NCI-H526 treated with DMSO at 0.1 percent for 48 hours (cell line): ENCODE measurements around the gene TRAF6.

Experiments
- DNase-seq: peaks from one replicate; lab custom pipeline; 2025; lab: John Stamatoyannopoulos, UW

TRAF6 gene

GRCh38 chr11:36458129-36458915 is 51.8 kb downstream of the TRAF6 start:
- DNase-seq = no peak

- DNase-seq = no peak
These were observed 53.9 kb downstream of the TRAF6 start for GRCh38 chr11:36456156-36456555.

GRCh38 chr11:36455658-36456111 is 54.4 kb downstream of the TRAF6 start:
- DNase-seq = no peak

GRCh38 chr11:36454941-36455631 is 55.0 kb downstream of the TRAF6 start:
- DNase-seq = no peak

DNA sequence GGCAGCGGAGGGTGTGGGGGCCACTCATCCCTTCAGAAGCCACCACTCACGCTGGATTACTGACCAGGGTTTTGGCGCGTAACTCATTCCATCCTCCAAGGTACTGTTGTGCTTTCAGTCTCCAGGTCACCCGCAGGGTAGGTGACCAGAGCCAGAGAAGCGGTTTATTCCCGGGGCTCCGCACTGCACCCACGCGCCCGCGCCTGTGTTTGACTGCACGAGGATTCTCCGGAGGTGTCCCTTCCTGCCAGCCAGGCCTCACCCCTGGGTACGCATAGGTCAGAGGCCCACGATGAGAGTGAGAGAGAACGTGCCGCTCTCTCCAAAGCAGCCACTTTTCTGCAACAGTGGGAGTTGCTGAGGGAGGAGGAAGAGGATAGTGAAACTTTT is 55.5 kb downstream of the TRAF6 start:
- no peak for DNase-seq

- no peak for DNase-seq
These were observed 56.4 kb downstream of the TRAF6 start for GRCh38 chr11:36453678-36454077.

DNA sequence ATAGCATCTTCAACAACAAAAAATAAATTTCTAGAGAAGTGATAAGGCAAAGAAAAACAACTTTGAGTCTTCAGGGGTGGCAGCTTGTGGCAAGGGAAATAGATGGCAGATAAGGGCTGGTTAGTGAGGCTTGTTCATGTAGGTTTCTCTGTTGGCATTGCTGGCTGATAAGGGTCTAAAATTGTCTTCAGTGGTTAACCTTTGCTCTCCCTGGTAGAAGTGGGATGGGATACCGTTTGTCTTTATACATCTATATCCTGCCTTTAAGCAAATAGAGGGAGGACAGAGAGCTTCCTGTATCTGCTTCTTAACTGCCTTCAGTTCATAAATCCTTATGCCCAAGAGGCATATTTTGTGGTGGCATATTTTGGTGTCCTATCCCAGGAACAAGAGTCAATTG is 57.1 kb downstream of the TRAF6 start:
- no peak for DNase-seq

DNA sequence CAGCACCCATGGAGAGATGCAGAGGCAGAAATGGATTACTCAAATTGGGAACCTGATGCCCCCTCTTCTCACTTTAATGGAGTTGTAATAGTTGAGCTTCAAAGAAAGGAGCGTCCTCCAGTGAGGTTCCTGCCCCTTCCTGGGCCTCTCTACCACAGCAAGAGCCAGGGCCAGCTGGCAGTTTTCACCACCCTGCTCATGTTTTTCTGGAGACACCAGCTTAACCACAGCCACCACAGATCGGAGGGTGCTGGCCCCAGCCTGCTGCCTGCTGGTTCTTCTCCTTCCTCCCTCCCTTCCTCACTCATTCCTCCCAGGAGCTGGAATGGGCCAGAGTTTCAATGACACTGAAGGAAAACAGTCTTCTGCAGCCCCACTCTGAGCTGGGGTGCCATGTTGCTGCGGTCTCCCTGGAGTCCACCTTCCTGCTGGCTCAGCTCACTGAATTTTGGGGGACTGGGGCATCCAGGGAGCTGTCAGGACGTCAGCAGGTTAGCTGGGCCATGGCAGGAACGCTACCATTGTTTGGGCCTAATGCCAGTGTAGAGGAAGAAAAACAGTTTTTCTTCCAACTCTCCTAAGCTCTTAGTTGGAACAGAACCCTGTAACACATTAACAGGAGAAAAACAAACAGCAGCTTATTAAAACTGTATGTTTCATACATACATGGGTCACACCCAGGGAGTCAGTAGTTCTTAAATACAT is 57.7 kb downstream of the TRAF6 start:
- DNase-seq = no peak

DNA sequence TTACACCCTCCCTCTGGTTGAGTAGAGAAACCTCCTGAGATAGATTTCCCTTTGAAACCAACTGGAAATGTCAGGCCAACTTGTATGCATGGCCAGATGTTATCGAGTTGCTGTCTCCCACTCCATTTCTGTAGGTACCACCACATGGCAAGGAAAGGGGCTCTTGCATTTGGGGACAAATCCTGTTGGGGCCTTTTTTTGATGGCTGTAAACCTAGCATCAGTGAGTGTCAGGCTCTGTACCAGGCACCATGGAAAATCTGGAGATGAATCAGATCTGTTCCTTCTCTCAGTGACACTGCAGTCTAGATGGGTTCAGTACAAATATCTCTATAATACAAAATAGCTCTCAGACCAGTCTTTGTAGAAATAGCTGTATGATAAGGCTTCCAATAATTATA is 58.4 kb downstream of the TRAF6 start:
- no peak for DNase-seq

- DNase-seq = no peak
These were observed 59.0 kb downstream of the TRAF6 start for GRCh38 chr11:36451045-36451444.

DNA sequence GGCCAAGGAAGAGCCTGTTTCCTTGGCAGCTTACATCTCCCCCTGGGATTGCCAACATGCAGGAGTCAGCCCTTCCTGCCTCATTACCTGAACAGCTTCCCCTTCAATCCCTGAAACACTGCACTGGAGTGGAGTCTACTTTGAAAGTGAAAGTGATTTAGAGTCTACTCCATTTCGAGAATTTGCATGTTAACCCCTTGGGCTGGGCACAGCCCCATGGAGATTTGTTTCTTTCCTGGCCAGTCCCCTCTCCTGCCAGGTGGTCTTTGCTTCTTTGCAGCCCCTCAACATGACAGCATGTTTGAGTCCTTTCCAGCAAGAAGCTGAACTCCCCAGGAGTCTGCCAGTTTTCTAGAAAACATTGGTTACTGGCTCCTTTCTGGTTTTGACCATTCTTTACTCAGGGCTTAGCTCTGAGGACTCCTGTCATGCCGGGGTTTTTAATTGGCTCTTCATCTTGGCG is 59.9 kb downstream of the TRAF6 start:
- no peak for DNase-seq

- no peak for DNase-seq
These were observed 60.4 kb downstream of the TRAF6 start for GRCh38 chr11:36449561-36450096.

GRCh38 chr11:36447947-36448346 is 62.1 kb downstream of the TRAF6 start:
- no peak for DNase-seq

DNA sequence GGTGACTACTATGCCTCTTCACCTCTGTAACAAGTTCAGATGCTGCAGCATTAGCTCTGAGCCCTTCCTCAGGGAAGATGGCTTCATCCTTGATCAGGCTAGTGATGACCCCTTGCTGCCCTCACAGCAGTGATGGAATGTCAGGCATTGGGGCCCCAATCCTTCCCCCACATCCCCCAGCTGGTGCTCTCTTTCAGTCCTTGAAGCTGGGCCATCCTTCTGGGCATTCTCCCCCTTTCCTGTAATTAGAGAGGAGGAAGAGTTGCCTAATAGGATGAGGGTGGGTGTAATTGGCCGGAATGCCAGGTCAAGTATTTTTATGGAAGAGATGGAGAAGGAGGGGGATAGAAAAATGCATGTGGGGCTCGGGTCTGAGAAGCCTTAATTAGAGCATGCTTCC is 62.6 kb downstream of the TRAF6 start:
- DNase-seq = no peak

DNA sequence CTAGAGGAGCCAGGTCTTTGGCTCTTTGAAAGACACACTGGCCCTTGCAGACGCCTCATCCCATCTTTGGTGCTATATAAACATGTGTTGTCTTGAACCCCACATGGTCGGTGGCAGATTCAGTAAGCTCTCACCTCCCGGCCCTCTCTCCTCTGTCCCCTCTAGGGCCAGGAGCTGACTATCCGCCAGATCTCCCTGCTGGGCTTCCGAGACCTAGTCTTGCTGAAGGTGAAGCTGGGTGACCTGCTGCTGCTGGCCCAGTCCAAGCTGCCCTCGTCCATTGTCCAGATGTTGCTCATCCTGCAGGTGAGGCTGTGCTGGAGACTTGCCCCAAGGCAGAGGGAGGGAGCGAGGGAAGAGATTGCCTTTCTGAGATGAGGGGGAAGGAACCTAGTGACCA is 63.9 kb downstream of the TRAF6 start:
- DNase-seq = no peak

GRCh38 chr11:36443661-36444060 is 66.4 kb downstream of the TRAF6 start:
- DNase-seq = no peak

GRCh38 chr11:36441610-36442208 is 68.4 kb downstream of the TRAF6 start:
- DNase-seq = no peak

DNA sequence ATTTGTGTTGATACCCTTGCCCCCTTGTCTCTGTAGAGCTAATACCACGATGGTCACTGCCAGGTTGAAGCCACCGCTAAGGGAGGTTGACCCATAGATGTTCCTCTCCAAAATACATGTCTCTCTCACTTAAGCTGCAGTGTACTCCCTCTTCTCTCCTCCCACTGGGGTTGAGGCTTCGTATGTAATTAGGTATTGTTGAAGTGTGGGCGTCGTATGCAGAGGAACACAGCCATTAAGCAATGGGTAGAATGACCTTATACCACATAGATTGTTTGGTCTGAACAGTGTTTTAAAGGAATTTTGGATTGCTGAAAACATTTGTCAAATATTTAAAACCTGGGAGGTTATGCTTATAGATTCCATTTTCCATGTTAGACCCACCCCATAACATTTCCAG is 71.9 kb downstream of the TRAF6 start:
- no peak for DNase-seq

DNA sequence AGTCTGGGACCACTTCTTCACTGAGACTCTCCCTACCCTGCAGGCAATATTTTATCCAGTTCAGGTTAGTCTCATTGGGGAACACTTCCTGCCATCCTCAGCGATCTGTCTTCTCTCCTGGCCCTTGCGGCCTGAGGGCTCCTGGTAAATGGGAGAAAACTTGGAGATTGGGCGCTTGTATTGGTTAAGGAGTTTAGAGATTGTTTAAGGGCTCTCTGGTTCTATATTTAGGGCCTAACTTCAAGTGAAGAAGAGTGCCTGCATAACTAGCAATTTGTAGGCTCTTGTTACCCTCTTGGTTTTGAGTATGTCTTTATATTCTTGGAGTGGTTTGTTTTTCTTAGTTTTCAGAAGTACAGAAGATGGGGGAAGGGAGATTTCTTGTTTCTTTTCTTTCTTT is 72.7 kb downstream of the TRAF6 start:
- DNase-seq = no peak
